Embryonic facial prominence (tissue), 1 donor: Measurements from ENCODE around the gene CHRNG.
"Not testable (repeated sequence)": the region's sequence is repeated elsewhere in the genome, so short reads cannot be mapped to it uniquely, and the experiment has no call there.

Experiments used
- DNase-seq: peaks from one replicate; pipeline ENCODE4 v3.0.0-alpha.2; 2016; ENCODE audit errors: extremely low spot score

The CHRNG gene

DNA sequence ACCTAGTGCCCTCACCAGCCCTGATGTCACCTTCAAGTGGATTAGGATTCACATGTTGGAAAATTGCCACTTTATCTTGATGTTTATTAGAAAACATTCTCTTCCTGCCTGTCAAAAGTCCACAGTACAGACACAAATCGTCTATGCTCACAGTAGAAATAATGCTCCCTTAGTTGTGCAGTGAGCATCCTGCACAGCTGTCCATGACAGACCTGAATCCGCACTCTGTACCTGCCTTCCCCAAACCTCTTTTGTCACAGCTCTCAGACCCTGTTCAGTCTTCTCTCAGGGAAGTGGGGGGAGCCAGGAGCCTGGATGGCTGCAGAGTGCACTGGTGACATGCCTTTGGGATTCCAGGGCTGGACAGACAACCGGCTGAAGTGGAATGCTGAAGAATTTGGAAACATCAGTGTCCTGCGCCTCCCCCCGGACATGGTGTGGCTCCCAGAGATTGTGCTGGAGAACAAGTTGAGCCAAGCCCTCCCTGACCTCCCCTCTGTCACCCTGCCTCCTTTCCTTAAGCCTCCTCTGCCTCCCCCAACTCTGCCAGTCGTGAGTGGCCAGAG lies 11.5 kb upstream of the CHRNG start:
- no peak for DNase-seq

DNA sequence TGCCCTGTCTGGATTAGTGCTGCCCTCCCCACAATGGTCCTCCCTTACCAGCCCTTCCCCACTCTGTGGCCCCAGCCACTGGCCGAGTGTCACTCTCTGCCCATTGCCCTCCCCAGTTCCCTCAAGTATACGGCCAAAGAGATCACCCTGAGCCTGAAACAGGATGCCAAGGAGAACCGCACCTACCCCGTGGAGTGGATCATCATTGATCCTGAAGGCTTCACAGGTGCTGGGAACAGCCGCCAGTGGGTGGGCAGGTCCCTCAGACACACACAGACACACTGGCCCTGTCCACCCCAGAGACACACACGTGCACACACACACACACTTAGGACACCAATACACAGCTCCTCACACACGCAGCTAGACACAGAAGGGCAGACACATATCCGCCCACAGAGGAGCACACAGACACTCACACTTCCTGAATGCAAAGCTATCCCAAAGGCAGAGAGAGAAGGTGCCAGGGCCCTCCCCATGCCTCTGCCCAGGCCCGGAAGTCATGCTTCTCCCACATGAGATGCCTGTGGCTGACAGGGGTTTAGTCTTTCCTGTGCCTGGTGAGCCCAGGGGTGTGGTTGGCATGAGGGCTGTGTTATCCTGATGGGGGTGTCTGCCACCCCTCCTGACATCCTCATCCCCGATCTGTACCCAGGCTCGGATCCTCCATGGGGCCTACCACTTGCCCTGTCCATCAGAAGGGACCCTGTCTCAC lies 10.6 kb upstream of the CHRNG start:
- DNase-seq = no peak

DNA sequence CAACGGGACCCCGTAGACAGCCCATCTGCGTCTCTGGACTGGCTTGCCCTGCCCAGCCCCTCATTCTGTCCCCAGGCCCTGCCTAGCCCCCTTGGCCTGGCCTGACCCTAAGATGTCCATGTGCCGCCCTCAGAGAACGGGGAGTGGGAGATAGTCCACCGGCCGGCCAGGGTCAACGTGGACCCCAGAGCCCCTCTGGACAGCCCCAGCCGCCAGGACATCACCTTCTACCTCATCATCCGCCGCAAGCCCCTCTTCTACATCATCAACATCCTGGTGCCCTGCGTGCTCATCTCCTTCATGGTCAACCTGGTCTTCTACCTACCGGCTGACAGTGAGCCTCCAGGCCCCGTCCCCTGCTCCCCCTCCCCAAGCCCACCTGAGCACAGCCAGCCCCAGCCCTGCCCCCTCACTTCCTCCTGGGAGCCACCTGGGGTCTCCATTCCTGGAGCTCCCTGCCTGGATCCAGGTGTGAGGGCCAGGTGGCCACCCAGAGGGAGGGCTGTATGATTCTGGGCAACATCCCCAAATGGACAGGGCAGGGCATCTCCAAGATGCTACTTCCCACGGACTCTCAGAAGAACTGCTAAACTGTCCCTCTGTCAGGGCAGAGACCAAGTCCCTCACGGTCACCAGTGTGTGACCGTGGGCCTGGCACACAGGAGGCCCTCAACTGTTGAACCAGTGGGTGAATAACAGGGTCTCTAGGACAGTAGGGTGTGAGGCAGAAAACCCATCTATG lies 9.5 kb upstream of the CHRNG start:
- DNase-seq = no peak

DNA sequence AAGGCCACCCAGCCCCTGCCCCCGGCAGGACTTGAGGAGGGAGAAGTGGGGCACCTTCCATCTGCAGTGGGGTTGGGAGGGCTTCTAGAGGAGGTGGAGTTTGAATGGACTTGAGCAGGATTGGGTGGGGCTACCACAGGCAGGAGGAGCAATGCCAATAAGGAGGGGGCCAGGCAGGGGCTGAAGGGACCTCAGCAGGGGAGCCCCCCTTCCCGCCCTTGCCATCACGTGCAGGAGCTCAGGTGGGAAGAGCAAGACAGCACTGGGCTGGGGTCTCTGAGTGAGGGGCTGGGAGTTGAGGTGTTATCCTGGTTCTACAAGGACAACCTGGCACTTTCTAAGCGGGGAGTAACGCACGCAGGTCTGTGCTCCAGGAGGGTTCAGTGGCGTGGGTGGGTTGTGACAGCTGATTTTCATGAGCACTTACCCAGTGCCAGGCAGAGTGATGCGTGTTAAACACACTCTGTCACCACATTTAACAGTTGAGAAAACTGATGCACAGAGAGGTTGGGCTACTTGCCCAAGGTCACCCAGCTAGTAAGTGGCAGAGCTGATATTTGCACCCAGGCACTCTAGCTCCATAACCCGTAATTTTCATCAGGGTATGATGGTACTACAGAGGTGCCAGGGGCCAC lies 8.7 kb upstream of the CHRNG start:
- no peak for DNase-seq

DNA sequence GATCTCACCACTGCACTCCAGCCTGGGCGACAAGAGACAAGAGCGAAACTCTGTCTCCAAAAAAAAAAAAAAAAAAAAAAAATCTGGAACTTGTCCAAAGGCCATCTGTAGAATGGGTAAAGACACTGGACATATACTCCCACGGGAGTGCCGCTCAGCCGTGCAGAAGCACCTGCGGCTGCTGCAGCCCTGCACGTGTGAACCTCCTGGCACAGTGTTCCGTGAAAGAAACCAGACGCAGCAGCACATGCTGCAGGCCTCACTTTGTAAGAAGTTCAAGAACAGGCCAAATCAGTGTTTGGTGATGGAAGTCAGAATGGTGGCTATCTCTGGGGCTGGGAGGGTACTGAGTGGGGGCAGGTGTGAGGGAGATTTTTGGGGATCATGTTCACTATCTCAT lies 7.1 kb upstream of the CHRNG start:
- DNase-seq = no peak

DNA sequence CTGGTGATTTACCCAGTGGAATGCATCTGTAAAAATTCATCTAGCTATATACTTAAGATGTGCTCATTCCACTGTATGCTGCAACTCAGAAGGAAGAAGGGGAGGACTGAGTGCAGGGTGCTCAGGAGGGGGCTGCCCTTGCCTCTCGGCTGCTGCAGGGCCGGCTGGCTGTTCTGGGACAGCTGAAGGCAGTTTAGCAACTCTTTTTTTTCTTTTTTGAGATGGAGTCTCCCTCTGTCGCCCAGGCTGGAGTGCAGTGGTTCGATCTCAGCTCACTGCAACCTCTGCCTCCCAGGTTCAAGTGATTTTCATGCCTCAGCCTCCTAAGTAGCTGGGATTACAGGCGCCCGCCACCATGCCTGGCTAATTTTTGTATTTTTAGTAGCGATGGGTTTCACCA lies 6.7 kb upstream of the CHRNG start:
- not testable (repeated sequence) for DNase-seq

DNA sequence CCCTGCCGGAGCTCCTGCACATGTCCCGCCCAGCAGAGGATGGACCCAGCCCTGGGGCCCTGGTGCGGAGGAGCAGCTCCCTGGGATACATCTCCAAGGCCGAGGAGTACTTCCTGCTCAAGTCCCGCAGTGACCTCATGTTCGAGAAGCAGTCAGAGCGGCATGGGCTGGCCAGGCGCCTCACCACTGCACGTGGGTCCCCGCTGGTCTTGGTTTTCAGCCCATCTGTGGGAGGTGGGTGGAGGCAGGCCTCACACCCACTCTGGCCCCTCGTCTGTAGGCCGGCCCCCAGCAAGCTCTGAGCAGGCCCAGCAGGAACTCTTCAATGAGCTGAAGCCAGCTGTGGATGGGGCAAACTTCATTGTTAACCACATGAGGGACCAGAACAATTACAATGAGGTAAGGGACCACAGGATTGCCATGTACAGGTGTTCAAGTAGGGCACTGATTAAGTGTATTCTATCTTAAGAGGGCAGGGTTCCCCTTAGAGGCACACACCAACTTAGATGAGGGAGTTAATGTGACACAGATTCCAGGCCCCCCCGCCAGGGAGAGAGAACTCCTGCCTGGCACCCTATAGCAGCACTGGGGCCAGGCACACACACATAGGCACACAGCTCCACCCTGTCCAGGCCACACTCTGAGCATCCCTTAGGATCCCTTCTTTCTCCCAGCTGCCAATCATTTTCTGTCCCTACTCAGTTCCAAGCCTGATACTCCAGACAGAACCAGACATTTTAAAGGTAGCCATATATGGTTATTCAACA lies 5.4 kb upstream of the CHRNG start:
- DNase-seq = no peak

DNA sequence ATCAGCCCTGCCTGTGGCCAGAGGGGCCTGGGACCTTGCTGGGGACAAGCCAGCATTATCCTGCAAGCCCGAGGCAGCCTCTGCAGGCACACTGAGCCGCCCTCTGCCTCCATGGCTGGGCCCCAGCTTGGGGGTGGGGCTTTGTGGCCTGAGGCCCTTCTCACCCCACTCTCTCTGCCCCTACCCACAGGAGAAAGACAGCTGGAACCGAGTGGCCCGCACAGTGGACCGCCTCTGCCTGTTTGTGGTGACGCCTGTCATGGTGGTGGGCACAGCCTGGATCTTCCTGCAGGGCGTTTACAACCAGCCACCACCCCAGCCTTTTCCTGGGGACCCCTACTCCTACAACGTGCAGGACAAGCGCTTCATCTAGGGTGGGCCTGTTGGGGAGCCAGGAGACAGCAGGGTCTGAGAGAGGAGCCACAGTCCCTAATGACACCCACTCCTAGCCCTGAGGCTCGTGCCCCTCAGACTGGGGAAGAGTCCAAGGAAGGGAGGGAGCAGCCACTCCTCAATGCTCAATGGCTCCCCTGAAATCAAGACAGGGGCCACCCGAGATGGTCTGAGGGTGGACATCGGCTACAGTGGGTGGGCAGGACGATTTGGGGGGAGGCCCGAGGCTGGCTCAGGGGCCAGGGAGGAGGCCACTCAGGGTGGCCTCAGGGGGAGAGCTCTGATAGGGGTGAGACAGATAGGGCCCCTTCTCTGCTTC lies 4.4 kb upstream of the CHRNG start:
- DNase-seq = no peak

DNA sequence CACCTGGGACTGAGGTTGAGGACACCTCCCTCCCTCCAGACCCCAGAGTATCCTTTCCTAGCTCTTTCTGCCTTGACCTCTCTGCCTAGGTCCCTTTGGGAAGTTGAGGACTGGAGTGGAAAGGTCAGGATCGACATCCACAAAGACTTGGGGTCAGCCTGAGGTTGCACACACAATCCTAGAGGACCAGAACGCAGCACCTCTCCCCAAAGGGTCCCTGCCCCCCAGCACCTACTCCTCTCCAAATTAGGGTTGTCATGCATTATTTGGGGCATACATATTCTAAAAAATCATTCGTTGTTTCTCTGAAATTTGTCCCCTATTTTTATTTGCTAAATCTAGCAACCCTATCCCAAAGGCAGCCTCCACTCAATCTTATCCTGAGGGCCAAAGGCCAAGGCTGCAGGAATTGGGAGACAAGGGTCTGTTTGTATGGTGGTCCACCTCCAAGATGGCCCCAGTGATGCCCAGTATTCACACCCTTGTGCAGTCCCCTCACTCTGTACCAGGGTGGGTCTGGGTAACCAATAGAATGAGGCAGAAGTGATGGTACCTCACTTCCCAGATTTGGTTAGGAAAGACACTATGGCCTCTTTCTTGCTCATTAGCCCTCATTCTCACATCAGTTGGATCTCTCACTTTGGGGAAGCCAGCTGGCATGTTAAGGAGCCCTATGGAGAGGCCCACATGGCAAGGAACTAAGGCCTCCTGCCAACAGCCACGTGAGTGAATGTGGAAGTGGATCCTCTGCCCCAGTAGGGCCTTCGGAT lies 3.5 kb upstream of the CHRNG start:
- no peak for DNase-seq

DNA sequence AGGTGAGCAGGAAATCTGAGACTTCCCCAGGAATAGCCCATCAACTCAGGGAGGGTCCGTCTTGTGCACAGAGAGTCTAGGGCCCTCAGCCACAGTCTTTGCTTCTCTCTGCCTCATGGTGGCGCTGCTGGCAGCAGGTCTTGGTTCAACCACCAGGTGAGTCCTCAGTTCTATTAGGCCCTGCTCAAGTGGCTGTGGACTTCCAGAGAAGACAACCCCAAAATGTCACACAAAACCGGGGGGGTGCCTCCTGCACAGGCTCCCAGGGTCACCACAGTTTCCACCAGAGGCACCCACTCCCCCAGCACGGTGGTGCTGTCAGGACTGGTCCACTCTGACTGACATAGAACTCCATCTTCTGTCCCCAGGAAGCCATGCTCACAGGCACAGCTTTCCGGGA lies 2.4 kb upstream of the CHRNG start:
- DNase-seq = no peak

DNA sequence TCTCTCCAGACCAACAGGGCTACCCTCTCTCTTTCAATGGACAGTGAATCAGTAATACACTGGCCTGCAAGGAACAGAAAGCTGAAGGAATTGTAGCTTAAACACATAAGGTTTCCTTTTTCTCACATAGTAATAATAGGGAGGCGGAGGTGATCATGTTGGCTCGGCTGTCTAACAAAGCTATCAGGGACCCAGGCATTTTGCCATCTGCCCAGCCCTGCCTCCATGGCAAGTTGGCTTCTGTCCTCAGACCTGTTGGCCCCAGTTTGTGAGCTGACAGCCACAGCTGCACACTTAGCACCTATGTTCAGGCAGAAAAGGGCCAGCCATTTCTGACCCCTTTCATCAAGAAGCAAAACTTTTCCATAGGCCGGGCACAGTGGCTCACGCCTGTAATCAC lies 2.0 kb upstream of the CHRNG start:
- DNase-seq = no peak

DNA sequence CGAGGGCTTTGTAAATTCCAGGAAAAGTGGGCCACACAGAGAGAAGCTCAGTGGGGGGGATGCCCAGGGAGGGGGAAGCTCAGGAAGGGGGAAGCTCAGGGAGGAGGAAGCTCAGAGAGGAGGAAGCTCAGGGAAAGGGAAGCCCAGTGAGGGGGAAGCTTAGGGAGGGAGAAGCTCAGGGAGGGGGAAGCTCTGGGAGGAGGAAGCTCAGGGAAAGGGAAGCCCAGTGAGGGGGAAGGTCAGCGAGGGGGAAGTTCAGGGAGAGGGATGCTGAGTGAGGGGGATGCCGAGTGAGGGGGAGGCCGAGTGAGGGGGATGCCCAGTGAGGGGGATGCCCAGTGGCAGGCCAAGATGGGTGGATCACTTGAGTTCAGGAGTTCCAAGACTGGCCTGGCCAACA lies 821 bp upstream of the CHRNG start:
- no peak for DNase-seq

DNA sequence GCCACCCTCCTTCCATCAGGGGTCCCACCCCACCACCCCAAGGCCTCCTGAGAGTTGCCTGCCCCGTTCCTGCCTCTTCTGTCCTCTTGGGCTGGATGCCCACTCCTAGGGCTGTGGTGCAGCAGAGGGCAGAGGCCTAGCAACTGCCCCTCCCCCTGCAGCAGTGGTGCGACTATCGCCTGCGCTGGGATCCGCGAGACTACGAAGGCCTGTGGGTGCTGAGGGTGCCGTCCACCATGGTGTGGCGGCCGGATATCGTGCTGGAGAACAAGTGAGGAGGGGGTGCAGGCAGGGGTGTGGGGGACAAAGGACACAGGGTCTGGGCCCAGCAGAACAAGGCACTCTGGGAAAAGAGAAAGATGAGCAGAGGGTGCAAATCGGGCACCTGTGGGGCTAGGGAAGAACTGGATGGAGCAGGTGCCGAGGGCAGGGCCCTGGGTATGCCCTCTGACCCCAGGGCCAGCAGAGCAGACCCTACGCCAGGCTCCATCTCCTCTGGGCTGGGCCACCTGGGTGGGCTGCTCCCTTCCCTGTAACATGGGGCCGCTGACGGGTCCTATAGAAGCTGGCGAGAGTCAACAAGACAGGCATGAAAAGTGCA lies 1.0 kb downstream of the CHRNG start:
- no peak for DNase-seq

DNA sequence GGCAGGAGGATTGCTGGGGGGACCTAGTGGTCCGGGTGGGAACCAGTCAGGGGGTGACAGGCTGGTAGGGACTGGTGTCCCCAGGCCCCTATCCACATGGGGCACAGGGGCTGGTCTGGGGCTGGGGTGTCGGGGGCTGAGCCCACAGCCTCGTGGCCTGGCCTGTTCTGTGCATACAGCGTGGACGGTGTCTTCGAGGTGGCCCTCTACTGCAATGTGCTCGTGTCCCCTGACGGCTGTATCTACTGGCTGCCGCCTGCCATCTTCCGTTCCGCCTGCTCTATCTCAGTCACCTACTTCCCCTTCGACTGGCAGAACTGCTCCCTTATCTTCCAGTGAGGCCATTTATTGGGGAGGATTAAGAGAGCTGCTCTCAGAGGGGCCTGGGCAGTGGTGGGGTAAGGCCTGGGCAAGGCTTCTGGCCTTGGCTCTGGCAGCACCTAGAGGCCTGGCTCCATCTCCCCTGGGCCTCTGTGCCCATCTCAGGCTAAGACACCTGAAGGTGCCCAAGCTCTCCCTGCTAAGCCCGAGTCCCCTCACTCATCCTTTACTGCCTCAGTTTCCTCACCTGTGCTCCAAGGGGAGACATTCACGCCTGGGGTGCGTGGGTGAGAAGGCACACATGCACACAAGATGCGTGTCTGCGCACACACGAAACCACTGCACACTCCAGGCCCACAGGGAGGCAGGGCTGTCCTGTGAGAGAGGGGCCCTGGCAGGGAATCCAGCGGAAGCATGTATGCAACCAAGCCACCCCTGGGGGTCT lies 1.9 kb downstream of the CHRNG start:
- DNase-seq = no peak

DNA sequence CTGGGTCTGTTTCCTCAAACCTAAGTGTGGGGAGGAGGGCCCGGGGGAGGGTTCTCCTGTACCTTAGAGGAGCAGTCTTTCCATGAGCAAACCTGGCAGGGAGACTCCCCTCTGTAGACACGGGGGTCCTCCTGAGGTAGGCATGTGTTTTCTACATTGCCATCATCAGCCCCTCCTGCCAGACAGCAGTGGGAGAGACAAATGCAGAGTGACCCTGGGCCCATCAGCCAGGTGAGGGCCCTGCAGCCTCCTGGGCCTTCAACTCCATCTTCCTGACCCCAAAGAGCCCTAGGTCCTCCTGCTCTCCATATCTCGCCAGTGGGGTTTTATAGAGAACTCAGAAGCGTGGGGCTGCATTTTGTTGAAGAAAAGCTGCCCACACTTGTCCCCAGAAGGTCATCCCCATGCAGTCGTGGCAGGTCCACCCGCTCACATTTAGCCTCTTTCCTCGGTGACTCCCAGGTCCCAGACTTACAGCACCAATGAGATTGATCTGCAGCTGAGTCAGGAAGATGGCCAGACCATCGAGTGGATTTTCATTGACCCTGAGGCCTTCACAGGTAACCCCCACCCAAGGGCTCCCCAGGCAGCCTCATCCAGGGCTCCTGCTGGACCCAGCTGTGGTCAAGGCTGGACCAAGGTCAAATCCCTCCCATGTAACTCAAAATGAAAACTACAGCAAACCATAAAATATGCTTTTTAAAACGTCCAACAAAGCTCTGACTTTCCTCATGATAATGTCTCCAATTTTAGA lies 2.6 kb downstream of the CHRNG start:
- no peak for DNase-seq

DNA sequence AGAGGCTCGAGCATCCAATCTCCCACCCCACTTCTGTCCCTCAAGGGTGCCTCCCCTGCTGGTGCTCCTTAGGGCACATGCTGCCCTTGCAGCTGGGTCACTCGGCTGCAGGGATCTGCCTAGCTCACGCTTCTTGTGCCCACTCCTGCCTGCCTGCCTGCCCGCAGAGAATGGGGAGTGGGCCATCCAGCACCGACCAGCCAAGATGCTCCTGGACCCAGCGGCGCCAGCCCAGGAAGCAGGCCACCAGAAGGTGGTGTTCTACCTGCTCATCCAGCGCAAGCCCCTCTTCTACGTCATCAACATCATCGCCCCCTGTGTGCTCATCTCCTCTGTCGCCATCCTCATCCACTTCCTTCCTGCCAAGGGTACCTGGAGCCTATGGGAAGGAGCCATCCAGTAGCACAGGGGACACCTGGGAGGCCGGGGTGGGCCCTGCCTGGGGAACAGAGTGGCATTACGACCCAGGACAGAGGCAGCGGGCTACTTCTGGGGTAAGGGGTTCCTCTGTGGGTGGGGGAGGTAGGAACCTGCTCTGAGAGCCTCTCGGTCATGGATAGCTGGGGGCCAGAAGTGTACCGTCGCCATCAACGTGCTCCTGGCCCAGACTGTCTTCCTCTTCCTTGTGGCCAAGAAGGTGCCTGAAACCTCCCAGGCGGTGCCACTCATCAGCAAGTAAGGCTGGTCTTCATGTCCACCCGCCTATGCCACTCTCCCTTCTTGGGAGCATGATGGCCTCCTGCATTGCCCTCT lies 3.4 kb downstream of the CHRNG start:
- no peak for DNase-seq

DNA sequence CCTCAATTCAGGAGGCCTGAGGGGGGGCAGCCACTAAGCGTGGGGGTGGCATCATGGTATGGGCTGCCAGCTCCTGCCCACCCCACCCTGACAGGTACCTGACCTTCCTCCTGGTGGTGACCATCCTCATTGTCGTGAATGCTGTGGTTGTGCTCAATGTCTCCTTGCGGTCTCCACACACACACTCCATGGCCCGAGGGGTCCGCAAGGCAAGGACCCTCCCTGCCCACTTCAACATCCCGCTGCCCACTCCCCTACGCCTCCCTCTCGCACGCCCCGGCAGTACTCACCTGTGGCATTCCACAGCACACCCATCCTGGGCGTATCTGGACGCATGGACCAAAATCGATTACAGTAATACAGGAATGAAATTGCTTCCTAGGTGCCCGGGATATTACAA lies 4.0 kb downstream of the CHRNG start:
- no peak for DNase-seq
